ENCODE results near the gene MRPS15. TPM values are rescaled to one million over a fixed set of nuclear protein-coding genes. Genes with fewer than 3 reads are reported as not detected.

Gene MRPS15
- total RNA-seq, 4 donors from 2014 or later, result 45.6 to 85.9 (median 56.3) TPM

GRCh38 chr1:36482724-36483388, 18.7 kb upstream of the MRPS15 start, which contains the start of gene CSF3R:
Gene CSF3R (minus strand): TSS chr1:36482913. CDS start chr1:36479496, 3,417 bp downstream.
- H3K27ac ChIP-seq, result no peak within 1 kb of the TSS
- no peak for DNase-seq
- H3K4me1 ChIP-seq, result peaks cover 5 to 15% of the 10 kb centered on the region in 2 donors
- TF ChIP-seq CTCF (IDR thresholded peaks at IDR 0.05), result no peak
- no peak for TF ChIP-seq POLR2A (IDR thresholded peaks at IDR 0.05)
- no peaks in the 10 kb centered on the region for H3K27me3 ChIP-seq
- no peaks in the 10 kb centered on the region for H3K36me3 ChIP-seq
- H3K4me3 ChIP-seq (replicated peaks in 1 of 3), result no peak within 1 kb of the TSS
- 68 to 86% methylated on average over 1 to 13 of the region's 13 CpGs for WGBS, 2 donors
- H3K9me3 ChIP-seq, result no peaks in the 10 kb centered on the region
- intact Hi-C loops (cut with DNase I), result no loop called here

- no peak for DNase-seq
- H3K9me3 ChIP-seq, result no peaks in the 10 kb centered on the region
- no peaks in the 10 kb centered on the region for H3K36me3 ChIP-seq
- no peak for TF ChIP-seq POLR2A (IDR thresholded peaks at IDR 0.05)
- TF ChIP-seq CTCF (IDR thresholded peaks at IDR 0.05), result no peak
- WGBS, 2 donors, result 45 to 49% methylated on average over 26 of the region's 26 CpGs
- intact Hi-C loops (cut with DNase I), result no loop called here
- H3K27me3 ChIP-seq, result no peaks in the 10 kb centered on the region
- H3K27ac ChIP-seq, result no peak overlapping the region
- peaks cover under 1 to 9% of the 10 kb centered on the region in 2 donors for H3K4me1 ChIP-seq
- no peak overlapping the region for H3K4me3 ChIP-seq (replicated peaks in 1 of 3)
These were observed 17.9 kb upstream of the MRPS15 start for GRCh38 chr1:36481771-36482723.

GRCh38 chr1:36481091-36481490, 16.9 kb upstream of the MRPS15 start:
- Histone ChIP-seq H3K4me1 (peaks cover 9 to 12% of the 10 kb centered on the region in 2 donors), H3K4me3 (replicated peaks in 1 of 3) (no peak overlapping the region)

GRCh38 chr1:36480161-36480560, 16.0 kb upstream of the MRPS15 start:
- Histone ChIP-seq H3K4me3 (replicated peaks in 1 of 3) (no peak overlapping the region), H3K9me3 (no peaks in the 10 kb centered on the region), H3K27ac (no peak overlapping the region), H3K36me3 (no peaks in the 10 kb centered on the region), H3K4me1 (peaks cover 10 to 17% of the 10 kb centered on the region in 2 donors), H3K27me3 (no peaks in the 10 kb centered on the region)
- intact Hi-C loops (cut with DNase I), result no loop called here
- TF ChIP-seq CTCF (IDR thresholded peaks at IDR 0.05) (no peak), POLR2A (IDR thresholded peaks at IDR 0.05) (no peak)
- no peak for DNase-seq
- no CpG with 5 or more reads among the region's 2 CpGs for WGBS, 2 donors

More at GRCh38 chr1:36481091-36481490, 16.9 kb upstream of the MRPS15 start:
- Histone ChIP-seq H3K27ac (no peak overlapping the region), H3K27me3 (no peaks in the 10 kb centered on the region), H3K9me3 (no peaks in the 10 kb centered on the region), H3K36me3 (no peaks in the 10 kb centered on the region)
- WGBS, 2 donors, result 82 to 86% methylated on average over 3 to 6 of the region's 6 CpGs
- intact Hi-C loops (cut with DNase I), result no loop called here
- TF ChIP-seq CTCF (IDR thresholded peaks at IDR 0.05) (no peak), POLR2A (IDR thresholded peaks at IDR 0.05) (no peak)
- DNase-seq, result no peak
